ENCODE data around the gene HIF3A. TPM values are rescaled to one million over a fixed set of nuclear protein-coding genes. Genes with fewer than 3 reads are reported as not detected.

HIF3A gene
- total RNA-seq, 2 experiments from 2014 or later: not detected

DNA sequence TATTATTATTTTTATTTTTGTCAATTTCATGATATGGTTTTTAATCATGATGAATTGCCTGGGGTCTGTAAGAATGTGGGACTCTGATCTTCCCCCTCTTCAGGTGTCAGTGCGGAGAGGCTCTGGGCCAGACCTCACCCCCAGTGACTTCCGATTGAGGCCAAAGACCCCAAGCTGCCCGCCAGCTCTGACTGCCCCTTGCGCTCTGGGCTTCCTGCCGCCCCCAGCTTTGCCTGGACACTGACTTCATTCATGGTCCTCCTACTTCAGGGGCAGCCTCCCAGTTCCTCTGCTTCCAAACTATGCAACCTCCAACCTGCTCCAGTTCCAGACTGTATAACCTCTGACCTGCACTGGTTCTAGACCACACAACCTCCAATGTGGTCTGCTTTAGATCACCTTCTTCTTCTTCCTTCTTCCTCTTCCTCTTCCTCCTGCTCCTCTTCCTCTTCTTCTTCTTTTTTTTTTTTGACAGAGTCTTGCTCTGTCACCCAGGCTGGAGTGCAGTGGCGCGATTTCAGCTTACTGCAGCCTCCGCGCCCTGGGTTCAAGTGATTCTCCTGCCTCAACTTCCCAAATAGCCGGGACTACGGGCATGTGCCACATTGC lies 43.3 kb downstream of the HIF3A start:
- no peaks in the 10 kb centered on the region for H3K9me3 Mint-ChIP-seq (ENCODE audit: insufficient read depth)
- peaks cover 18% of the 10 kb centered on the region for H3K27me3 Mint-ChIP-seq (ENCODE audit: low read depth)
- H3K4me1 Mint-ChIP-seq (ENCODE audit: low read depth): no peaks in the 10 kb centered on the region
- H3K4me3 Mint-ChIP-seq: no peak overlapping the region
- DNase-seq (no peak), ATAC-seq (no peak)
- no peak overlapping the region for H3K27ac Mint-ChIP-seq
- CTCF ChIA-PET: no interaction called here
- no peaks in the 10 kb centered on the region for H3K36me3 Mint-ChIP-seq (ENCODE audit: low read depth)
- POLR2A ChIA-PET: no interaction called here

DNA sequence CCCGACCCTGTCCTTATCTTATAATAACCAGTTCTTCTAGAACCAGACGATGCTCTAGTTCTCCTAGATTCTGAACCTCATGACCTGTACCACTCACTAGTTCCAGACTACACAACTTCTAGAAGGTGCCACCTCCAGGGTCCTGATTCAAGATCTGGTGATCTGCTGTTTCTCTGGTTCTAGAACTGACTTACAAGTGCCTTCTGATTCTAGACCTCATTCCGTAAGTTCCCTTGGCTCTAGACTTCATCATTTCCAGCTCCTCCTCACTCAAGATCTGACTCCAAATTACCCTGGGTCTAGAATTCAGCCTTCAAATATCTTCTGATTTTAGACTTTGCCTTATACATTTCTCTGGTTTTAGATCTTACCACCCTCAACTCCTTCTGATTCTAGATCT lies 45.1 kb downstream of the HIF3A start:
- DNase-seq (no peak), ATAC-seq (no peak)
- POLR2A ChIA-PET: no interaction called here
- CTCF ChIA-PET: no interaction called here
- no peaks in the 10 kb centered on the region for H3K36me3 Mint-ChIP-seq (ENCODE audit: low read depth)
- peaks cover 4% of the 10 kb centered on the region for H3K4me1 Mint-ChIP-seq (ENCODE audit: low read depth)
- no peaks in the 10 kb centered on the region for H3K9me3 Mint-ChIP-seq (ENCODE audit: insufficient read depth)
- no peak overlapping the region for H3K27ac Mint-ChIP-seq
- peaks cover 22% of the 10 kb centered on the region for H3K27me3 Mint-ChIP-seq (ENCODE audit: low read depth)
- no peak overlapping the region for H3K4me3 Mint-ChIP-seq

DNA sequence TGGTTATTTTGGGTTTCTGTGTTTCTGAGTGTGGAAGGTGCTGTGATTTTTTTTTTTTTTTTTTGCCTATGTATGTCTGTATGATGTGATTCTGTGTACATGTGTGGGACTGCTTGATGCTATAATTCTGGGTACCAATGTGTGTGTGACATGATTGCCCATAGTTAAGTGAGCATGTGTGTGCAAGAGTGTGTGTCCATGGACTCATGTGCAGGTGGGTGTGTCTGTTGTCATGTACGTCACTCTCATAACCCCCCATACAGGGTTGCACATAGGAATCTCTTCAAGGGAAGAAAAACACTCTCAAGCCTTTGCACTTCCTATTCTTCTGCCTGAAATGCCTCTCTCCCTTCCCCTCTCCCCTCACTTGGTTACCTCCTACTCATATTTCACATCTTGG lies 47.5 kb downstream of the HIF3A start:
- ChIA-PET CTCF (interaction anchor here (1.6 kb wide), 1 partner anchor 25 kb away, joined by 3 read pairs; no protein-coding TSS in a partner anchor), POLR2A (no interaction called here)
- ATAC-seq (no peak), DNase-seq (no peak)
- peaks cover 24% of the 10 kb centered on the region for H3K4me1 Mint-ChIP-seq (ENCODE audit: low read depth)
- H3K27ac Mint-ChIP-seq: no peak overlapping the region
- peaks cover 22% of the 10 kb centered on the region for H3K27me3 Mint-ChIP-seq (ENCODE audit: low read depth)
- no peaks in the 10 kb centered on the region for H3K9me3 Mint-ChIP-seq (ENCODE audit: insufficient read depth)
- H3K4me3 Mint-ChIP-seq: no peak overlapping the region
- H3K36me3 Mint-ChIP-seq (ENCODE audit: low read depth): peaks cover 18% of the 10 kb centered on the region

DNA sequence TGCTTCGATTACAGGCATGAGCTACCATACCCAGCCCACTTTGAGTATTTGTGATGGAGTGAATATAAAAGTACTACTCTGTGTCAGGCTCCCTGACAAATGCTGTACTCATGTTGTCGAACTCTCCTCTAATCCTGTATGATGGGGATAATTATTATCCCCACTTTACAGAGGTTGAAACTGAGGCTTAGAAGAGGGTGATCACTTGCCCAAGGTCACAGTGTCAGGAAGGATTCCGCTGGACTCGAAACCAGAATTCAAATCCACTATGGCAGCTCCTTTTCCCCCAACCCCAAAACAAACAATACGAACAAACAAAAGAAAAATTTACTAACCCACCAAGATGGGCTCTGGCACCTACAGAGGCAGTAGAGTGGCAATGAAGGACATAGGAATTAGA lies 48.3 kb downstream of the HIF3A start:
- POLR2A ChIA-PET: no interaction called here
- Mint-ChIP-seq H3K9me3 (ENCODE audit: insufficient read depth) (no peaks in the 10 kb centered on the region), H3K4me3 (peak overlapping the region; percentile 95), H3K27me3 (ENCODE audit: low read depth) (peaks cover 22% of the 10 kb centered on the region), H3K27ac (no peak overlapping the region), H3K36me3 (ENCODE audit: low read depth) (peaks cover 25% of the 10 kb centered on the region), H3K4me1 (ENCODE audit: low read depth) (peaks cover 32% of the 10 kb centered on the region)
- DNase-seq: no peak
- ATAC-seq: no peak
- CTCF ChIA-PET: interaction anchor here (1.6 kb wide), 1 partner anchor 24 kb away, joined by 3 read pairs; no protein-coding TSS in a partner anchor

DNA sequence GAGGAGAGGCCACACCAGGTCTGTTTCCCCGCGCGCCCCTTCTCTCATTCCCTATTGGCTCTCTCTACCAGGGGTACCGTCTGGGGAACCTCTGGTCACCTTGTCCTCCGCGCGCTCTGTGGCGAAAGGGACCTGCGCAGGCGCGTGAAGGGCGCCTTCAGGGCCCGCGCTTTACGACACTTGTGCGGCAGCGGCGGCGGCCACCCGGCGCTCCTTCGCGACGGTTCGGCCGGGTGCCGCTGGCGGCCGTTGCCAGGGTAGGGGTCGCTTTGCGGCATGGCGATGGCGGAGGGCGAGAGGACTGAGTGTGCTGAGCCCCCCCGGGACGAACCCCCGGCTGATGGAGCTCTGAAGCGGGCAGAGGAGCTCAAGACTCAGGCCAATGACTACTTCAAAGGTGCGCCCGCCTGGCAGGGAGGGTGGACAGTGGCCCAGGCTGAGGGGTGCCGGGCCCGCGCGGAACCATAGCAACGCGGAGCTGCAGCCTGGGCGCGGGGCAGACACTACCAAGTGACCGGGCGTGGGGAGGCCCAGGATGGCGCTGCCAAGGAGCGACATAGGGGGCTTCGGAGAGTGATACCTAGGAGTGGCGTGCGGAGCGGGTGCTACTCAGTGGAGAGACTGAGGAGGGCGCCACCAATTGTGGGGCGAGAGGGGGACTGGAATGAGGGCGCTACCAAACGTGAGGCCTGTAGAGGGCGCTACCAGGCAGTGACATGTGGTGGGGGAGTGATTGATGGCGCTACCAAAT lies 50.2 kb downstream of the HIF3A start, which contains the start of gene PPP5C:
Gene PPP5C, plus strand, starts transcription at position 267 of the 751 bp plus-strand sequence. Its CDS starts 10 bp downstream, at position 277.
- H3K27ac Mint-ChIP-seq: peak within 1 kb of the TSS; percentile 83
- peaks cover 32% of the 10 kb centered on the region for H3K36me3 Mint-ChIP-seq (ENCODE audit: low read depth)
- POLR2A ChIA-PET: interaction anchor here (1.1 kb wide), 1 partner anchor 255 kb away, joined by 3 read pairs; no protein-coding TSS in a partner anchor

DNA sequence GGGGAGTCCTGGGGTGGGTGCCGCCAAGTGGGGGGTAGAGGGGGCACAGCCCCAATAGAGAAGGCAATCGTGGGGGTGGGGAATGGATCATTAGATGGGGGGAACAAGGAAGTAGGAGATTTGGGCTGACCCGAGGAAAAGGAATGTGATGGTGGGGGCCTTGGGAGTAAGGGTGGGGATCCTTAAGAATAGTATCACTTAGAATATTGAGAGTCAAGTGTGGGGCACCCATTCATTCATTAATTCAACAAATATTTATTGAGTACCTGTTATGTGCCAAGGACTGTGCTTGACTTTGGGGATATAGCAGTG lies 50.7 kb downstream of the HIF3A start:
- Mint-ChIP-seq H3K36me3 (ENCODE audit: low read depth) (peaks cover 35% of the 10 kb centered on the region), H3K27me3 (ENCODE audit: low read depth) (peaks cover 17% of the 10 kb centered on the region), H3K4me3 (peak overlapping the region; percentile 95), H3K27ac (peak overlapping the region; percentile 83), H3K4me1 (ENCODE audit: low read depth) (peaks cover 54% of the 10 kb centered on the region), H3K9me3 (ENCODE audit: insufficient read depth) (no peaks in the 10 kb centered on the region)
- POLR2A ChIA-PET: interaction anchor here (1.1 kb wide), 1 partner anchor 255 kb away, joined by 3 read pairs; no protein-coding TSS in a partner anchor
- CTCF ChIA-PET: interaction anchor here (0.6 to 1.9 kb wide), 10 partner anchors 9 to 157 kb away, joined by 3 to 10 read pairs (median 3); no protein-coding TSS in a partner anchor
- DNase-seq (no peak), ATAC-seq (no peak)

More for the DNA sequence above, 50.2 kb downstream of the HIF3A start, which contains the start of gene PPP5C:
- ATAC-seq (peak; percentile 69), DNase-seq (peak; percentile 92)
- H3K4me1 Mint-ChIP-seq (ENCODE audit: low read depth): peaks cover 51% of the 10 kb centered on the region
- H3K4me3 Mint-ChIP-seq: peak within 1 kb of the TSS; percentile 95
- H3K9me3 Mint-ChIP-seq (ENCODE audit: insufficient read depth): no peaks in the 10 kb centered on the region
- H3K27me3 Mint-ChIP-seq (ENCODE audit: low read depth): peaks cover 20% of the 10 kb centered on the region
- CTCF ChIA-PET: interaction anchor here (0.6 to 1.9 kb wide), 16 partner anchors 9 to 220 kb away, joined by 3 to 10 read pairs (median 3); no protein-coding TSS in a partner anchor

DNA sequence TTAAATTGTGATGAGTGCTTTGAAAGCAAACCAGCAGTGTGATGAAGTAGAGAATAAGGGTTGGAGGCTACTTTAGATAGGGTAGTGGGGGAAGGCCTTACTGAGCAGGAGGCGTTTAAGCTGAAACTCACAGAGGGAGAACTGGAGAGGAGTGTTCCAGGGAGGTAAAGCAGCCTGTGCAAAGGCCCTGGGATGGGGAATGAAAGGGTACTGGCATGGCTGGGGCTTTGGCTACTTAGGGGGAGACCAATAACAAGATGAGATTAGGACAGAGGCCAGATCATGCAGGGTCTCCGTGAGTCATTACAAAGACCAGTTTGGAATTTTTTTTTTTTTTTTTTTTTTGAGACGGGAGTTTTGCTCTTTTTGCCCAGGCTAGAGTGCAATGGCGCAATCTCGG lies 51.1 kb downstream of the HIF3A start:
- peaks cover 57% of the 10 kb centered on the region for H3K4me1 Mint-ChIP-seq (ENCODE audit: low read depth)
- peaks cover 13% of the 10 kb centered on the region for H3K27me3 Mint-ChIP-seq (ENCODE audit: low read depth)
- ATAC-seq (no peak), DNase-seq (no peak)
- H3K27ac Mint-ChIP-seq: peak overlapping the region; percentile 83
- peak overlapping the region; percentile 95 for H3K4me3 Mint-ChIP-seq
- peaks cover 37% of the 10 kb centered on the region for H3K36me3 Mint-ChIP-seq (ENCODE audit: low read depth)
- CTCF ChIA-PET: interaction anchor here (0.6 to 1.9 kb wide), 9 partner anchors 9 to 157 kb away, joined by 3 to 10 read pairs (median 3); no protein-coding TSS in a partner anchor
- no peaks in the 10 kb centered on the region for H3K9me3 Mint-ChIP-seq (ENCODE audit: insufficient read depth)
- POLR2A ChIA-PET: no interaction called here

DNA sequence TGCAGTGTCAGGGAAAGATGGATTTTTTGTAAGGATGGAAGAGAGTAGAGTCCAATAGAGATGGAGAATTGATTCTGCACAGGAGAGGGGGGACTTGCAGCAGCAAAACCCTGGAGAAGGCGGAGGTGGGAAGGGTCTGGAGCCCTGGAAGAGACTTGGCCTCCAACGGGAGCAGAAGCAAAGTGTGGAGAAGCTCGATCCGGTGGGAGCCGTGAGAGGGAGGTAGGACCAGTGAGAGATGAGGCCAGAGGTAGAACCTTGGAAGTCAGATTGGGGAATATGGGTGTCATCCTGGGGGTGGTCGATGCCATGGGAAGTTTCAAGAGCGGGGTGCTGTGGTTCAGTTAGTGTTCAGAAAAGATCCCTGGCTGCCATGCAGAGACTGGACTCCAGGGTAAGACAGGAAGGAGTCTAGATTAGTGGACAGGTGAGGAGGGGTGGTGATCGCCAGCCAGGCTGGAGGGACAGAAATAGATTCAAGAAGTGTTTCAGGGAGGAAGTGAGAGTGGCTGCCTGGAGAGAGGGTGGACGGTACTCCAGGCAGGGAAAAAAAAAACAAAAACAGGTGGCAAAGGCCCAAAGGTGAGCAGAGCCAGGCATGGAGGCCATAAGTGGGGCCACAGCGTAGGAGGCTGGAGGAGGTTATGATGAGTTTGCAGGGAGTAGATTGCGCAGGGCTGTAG lies 52.6 kb downstream of the HIF3A start:
- H3K4me1 Mint-ChIP-seq (ENCODE audit: low read depth): peaks cover 62% of the 10 kb centered on the region
- H3K36me3 Mint-ChIP-seq (ENCODE audit: low read depth): peaks cover 49% of the 10 kb centered on the region
- H3K4me3 Mint-ChIP-seq: peak overlapping the region; percentile 95
- ChIA-PET CTCF (interaction anchor here (1.2 kb wide), 1 partner anchor 47 kb away, joined by 3 read pairs; no protein-coding TSS in a partner anchor), POLR2A (no interaction called here)
- H3K27ac Mint-ChIP-seq: peak overlapping the region; percentile 93
- no peaks in the 10 kb centered on the region for H3K9me3 Mint-ChIP-seq (ENCODE audit: insufficient read depth)
- ATAC-seq: no peak
- peaks cover 4% of the 10 kb centered on the region for H3K27me3 Mint-ChIP-seq (ENCODE audit: low read depth)
- no peak for DNase-seq

DNA sequence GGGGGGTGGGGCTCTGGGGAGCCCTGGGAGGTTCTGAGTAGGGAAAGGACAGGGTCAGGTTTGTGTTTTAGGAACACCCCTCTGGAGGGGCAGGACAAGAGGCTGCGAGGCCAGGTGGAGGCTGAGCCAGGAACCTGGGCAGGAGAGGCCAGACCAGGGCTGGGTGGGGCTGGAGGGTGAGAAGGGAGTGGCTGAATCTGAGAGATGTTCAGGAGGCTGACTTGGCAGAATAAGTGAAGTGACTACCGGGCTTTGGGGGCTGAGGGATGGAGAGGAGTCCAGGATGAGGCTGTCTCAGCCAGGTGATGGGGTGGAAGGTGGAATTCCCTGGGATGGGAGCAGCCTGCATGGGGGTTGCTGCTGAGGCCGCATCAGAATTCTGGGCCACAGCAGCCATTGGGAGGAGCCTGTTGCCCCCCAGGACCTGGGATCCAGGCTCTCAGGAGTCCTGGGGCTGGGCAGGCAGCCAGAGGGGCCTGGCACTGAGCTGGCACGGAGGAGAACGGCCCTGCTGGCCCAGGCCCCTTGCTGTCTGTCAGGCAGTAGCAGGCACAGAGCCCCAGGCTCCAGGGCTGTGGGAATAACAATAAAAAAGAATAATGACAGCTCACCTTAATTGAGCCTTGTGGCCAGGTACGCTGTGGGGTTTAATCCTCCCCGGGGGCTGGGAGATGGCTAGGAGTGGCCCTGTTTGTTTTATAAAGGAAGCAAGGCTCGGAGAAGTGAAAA lies 53.4 kb downstream of the HIF3A start:
- CTCF ChIA-PET: interaction anchor here (1.0 to 3.2 kb wide), 3 partner anchors 20 to 163 kb away, joined by 3 to 21 read pairs (median 5); no protein-coding TSS in a partner anchor
- peak overlapping the region; percentile 95 for H3K4me3 Mint-ChIP-seq
- H3K27me3 Mint-ChIP-seq (ENCODE audit: low read depth): peaks cover 4% of the 10 kb centered on the region
- H3K4me1 Mint-ChIP-seq (ENCODE audit: low read depth): peaks cover 65% of the 10 kb centered on the region
- POLR2A ChIA-PET: interaction anchor here (0.6 kb wide), 1 partner anchor 16 kb away, joined by 3 read pairs; no protein-coding TSS in a partner anchor
- DNase-seq (peak; percentile 40), ATAC-seq (peak; percentile 1)
- peak overlapping the region; percentile 93 for H3K27ac Mint-ChIP-seq
- H3K36me3 Mint-ChIP-seq (ENCODE audit: low read depth): peaks cover 56% of the 10 kb centered on the region
- H3K9me3 Mint-ChIP-seq (ENCODE audit: insufficient read depth): no peaks in the 10 kb centered on the region

DNA sequence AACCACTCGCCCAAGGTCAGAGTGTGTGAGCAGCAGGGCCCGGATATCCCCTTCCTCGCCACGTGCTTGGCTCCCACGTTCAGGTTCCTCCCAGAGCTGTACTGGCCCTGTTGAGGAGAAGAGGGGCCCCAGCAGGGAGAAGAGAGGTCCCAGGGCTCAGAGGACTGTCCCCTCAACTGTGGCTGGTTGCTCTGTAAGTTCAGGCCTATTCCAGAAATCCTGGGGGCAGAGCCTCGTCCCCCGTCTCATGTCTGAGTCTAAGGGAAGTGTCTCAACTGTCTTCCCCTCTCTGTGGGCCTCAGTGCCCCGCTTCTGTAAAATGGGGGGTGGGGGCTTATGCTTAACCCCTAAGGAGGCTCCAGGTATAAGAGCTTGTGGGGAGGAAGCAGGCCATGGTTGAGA lies 53.9 kb downstream of the HIF3A start:
- Mint-ChIP-seq H3K27ac (peak overlapping the region; percentile 93), H3K27me3 (ENCODE audit: low read depth) (peaks cover under 1% of the 10 kb centered on the region), H3K4me1 (ENCODE audit: low read depth) (peaks cover 70% of the 10 kb centered on the region), H3K9me3 (ENCODE audit: insufficient read depth) (no peaks in the 10 kb centered on the region), H3K4me3 (peak overlapping the region; percentile 95), H3K36me3 (ENCODE audit: low read depth) (peaks cover 62% of the 10 kb centered on the region)
- ChIA-PET POLR2A (interaction anchor here (0.6 kb wide), 1 partner anchor 16 kb away, joined by 3 read pairs; no protein-coding TSS in a partner anchor), CTCF (interaction anchor here (1.0 to 3.2 kb wide), 4 partner anchors 14 to 163 kb away, joined by 3 to 21 read pairs (median 4); no protein-coding TSS in a partner anchor)
- DNase-seq (peak; percentile 55), ATAC-seq (peak; percentile 31)

Measured in activated CD8-positive, alpha-beta T cell treated with anti-CD3 and anti-CD28 coated beads, Interleukin-2, amount 10 ng/mL, durations not matched to agents 7 days and 5 days (primary cell).